Umbilical cord (tissue), 2 donors: Measurements from ENCODE around the gene TSPAN13. TPM values are rescaled to one million over a fixed set of nuclear protein-coding genes. Genes with fewer than 3 reads are reported as not detected.

Experiments used
- DNase-seq: peaks from one replicate; pipeline ENCODE4 v3.0.0-alpha.2; 2015; ENCODE audit warnings: low spot score
- total RNA-seq: library from RNA; depleted of rRNA; stranded (reverse); fragments of >200 nt; gene quantifications from one replicate; pipeline ENCODE4 v1.2.3, GENCODE V29; 2014; ENCODE audit warnings: low replicate concordance; ENCODE audit not compliant: insufficient read depth

Gene TSPAN13
- total RNA-seq, 1 donor from 2014 or later, result 10.6 TPM

- no peak for DNase-seq
These were observed 21.4 kb downstream of the TSPAN13 start for GRCh38 chr7:16774986-16775385.

GRCh38 chr7:16776053-16776452 is 22.5 kb downstream of the TSPAN13 start:
- DNase-seq, result no peak

- DNase-seq, result no peak
These were observed 24.9 kb downstream of the TSPAN13 start for GRCh38 chr7:16778476-16778875.

GRCh38 chr7:16779051-16779450 is 25.5 kb downstream of the TSPAN13 start:
- no peak for DNase-seq

- peak; percentile 57 for DNase-seq
These were observed 27.0 kb downstream of the TSPAN13 start for GRCh38 chr7:16780596-16780995.

GRCh38 chr7:16785321-16785720 is 31.8 kb downstream of the TSPAN13 start:
- DNase-seq, result no peak

- DNase-seq, result no peak
These were observed 32.3 kb downstream of the TSPAN13 start for GRCh38 chr7:16785846-16786245.

- DNase-seq, result peak; percentile 27
These were observed 32.7 kb downstream of the TSPAN13 start for GRCh38 chr7:16786257-16786656.

GRCh38 chr7:16787127-16787526 is 33.6 kb downstream of the TSPAN13 start:
- DNase-seq, result no peak

GRCh38 chr7:16791071-16791470 is 37.5 kb downstream of the TSPAN13 start:
- DNase-seq, result no peak

GRCh38 chr7:16791905-16792698 is 38.5 kb downstream of the TSPAN13 start:
- no peak for DNase-seq

- DNase-seq, result peak; percentile 38
These were observed 41.4 kb downstream of the TSPAN13 start for GRCh38 chr7:16794986-16795385.

- DNase-seq, result peak; percentile 44
These were observed 42.1 kb downstream of the TSPAN13 start for GRCh38 chr7:16795624-16796023.

GRCh38 chr7:16801111-16801542 is 47.6 kb downstream of the TSPAN13 start:
- DNase-seq, result peak; percentile 52

- no peak for DNase-seq
These were observed 48.0 kb downstream of the TSPAN13 start for GRCh38 chr7:16801579-16801978.

- no peak for DNase-seq
These were observed 49.6 kb downstream of the TSPAN13 start for GRCh38 chr7:16803125-16803524.

GRCh38 chr7:16803881-16804673 is 50.5 kb downstream of the TSPAN13 start:
- no peak for DNase-seq

- DNase-seq, result peak; percentile 52
These were observed 51.3 kb downstream of the TSPAN13 start, which contains the start of gene AGR2 for GRCh38 chr7:16804674-16805439. Gene AGR2, minus strand, starts transcription at chr7:16804999. Its CDS starts 3,203 bp downstream, at chr7:16801796.

- no peak for DNase-seq
These were observed 51.9 kb downstream of the TSPAN13 start for GRCh38 chr7:16805441-16805840.

- DNase-seq, result no peak
These were observed 56.6 kb downstream of the TSPAN13 start for GRCh38 chr7:16810112-16810511.

GRCh38 chr7:16810573-16810972 is 57.0 kb downstream of the TSPAN13 start:
- no peak for DNase-seq

GRCh38 chr7:16811551-16811950 is 58.0 kb downstream of the TSPAN13 start:
- no peak for DNase-seq
